H1 (cell line): ENCODE results near the gene ECI2. TPM values are rescaled to one million over a fixed set of nuclear protein-coding genes. Genes with fewer than 3 reads are reported as not detected.

Experiments
- CTCF ChIA-PET: fragments of 300-600 bp; sonication (Branson Sonifier 250); formaldehyde crosslinking; loops from one replicate; lab custom pipeline; 2021; ENCODE audit not compliant: partially characterized antibody; lab: Charles Lee
- POLR2A ChIA-PET: fragments of 300-600 bp; sonication (Branson Sonifier 250); formaldehyde crosslinking; loops from one replicate; lab custom pipeline; 2021; ENCODE audit warnings: inconsistent platforms; ENCODE audit not compliant: partially characterized antibody; lab: Charles Lee
- DNase-seq, 2 experiments: peaks; one replicate each; pipeline versions ENCODE4 v3.0.0 to v3.0.0-alpha.2; 2010 to 2022; ENCODE audit warnings: low spot score in 2 of 2, low read depth in 1 of 2, mixed read lengths in 1 of 2
- FAIRE-seq: peaks from 2 replicates; lab custom pipeline; 2011; peaks lifted over from hg19 to GRCh38; lab: Jason Lieb, UNC
- H2AFZ ChIP-seq: 2 replicates; pipeline ENCODE4 v1.8.1; 2012; ENCODE audit warnings: low read length, inconsistent platforms
- H2AK5ac ChIP-seq: 2 replicates; pipeline ENCODE4 v1.6.1; 2013; ENCODE audit warnings: low read depth, low read length
- H2BK120ac ChIP-seq: replicated peaks from 2 replicates; pipeline ENCODE3; 2013; ENCODE audit warnings: low read depth, low read length, inconsistent platforms
- H2BK12ac ChIP-seq: 2 replicates; pipeline ENCODE4 v1.6.1; 2013; ENCODE audit warnings: low read depth, low read length
- H2BK15ac ChIP-seq: 2 replicates; pipeline ENCODE4 v1.6.1; 2013; ENCODE audit warnings: low read length
- H2BK20ac ChIP-seq: 2 replicates; pipeline ENCODE4 v1.6.1; 2013; ENCODE audit warnings: low read length
- H2BK5ac ChIP-seq: 2 replicates; pipeline ENCODE4 v1.6.1; 2013; ENCODE audit warnings: low read depth, low read length
- H3K14ac ChIP-seq: 2 replicates; pipeline ENCODE4 v1.6.1; 2013; ENCODE audit warnings: inconsistent platforms; ENCODE audit not compliant: insufficient read length
- H3K18ac ChIP-seq: 2 replicates; pipeline ENCODE4 v1.6.1; 2013; ENCODE audit warnings: low read length; ENCODE audit errors: extremely low read depth
- H3K23ac ChIP-seq: 2 replicates; pipeline ENCODE4 v1.6.1; 2013; ENCODE audit warnings: inconsistent platforms; ENCODE audit not compliant: insufficient read length
- H3K23me2 ChIP-seq: 2 replicates; pipeline ENCODE4 v1.6.1; 2013; ENCODE audit warnings: low read depth, low read length
- H3K27ac ChIP-seq: 2 replicates; pipeline ENCODE4 v1.6.1; 2011; ENCODE audit warnings: low read depth, low read length, inconsistent platforms
- H3K27me3 ChIP-seq, 4 experiments: replicated peaks in 1 of 4; 1 replicate in 1 of 4; 2 replicates in 3 of 4; pipeline versions ENCODE4 v1.6.1 to v1.8.1; 2011 to 2013; ENCODE audit warnings: low read length in 3 of 4, mild to moderate bottlenecking in 3 of 4, inconsistent platforms in 2 of 4, mixed read lengths in 2 of 4, moderate library complexity in 1 of 4; ENCODE audit not compliant: control insufficient read depth in 3 of 4, insufficient read depth in 3 of 4; ENCODE audit errors: extremely low read depth in 1 of 4
- H3K36me3 ChIP-seq, 4 experiments: 2 replicates each; pipeline versions ENCODE4 v1.6.1 to v1.8.1; 2011 to 2013; ENCODE audit warnings: mild to moderate bottlenecking in 4 of 4, low read length in 3 of 4, moderate library complexity in 2 of 4, control low read depth in 1 of 4, inconsistent platforms in 1 of 4; ENCODE audit not compliant: insufficient read depth in 4 of 4, control insufficient read depth in 2 of 4
- H3K4ac ChIP-seq: replicated peaks from 2 replicates; pipeline ENCODE3; 2013; ENCODE audit warnings: low read length, low read depth, mixed read lengths, inconsistent platforms; ENCODE audit not compliant: insufficient read length
- H3K4me1 ChIP-seq, 4 experiments: replicated peaks in 1 of 4; 1 replicate in 1 of 4; 2 replicates in 3 of 4; pipeline versions ENCODE4 v1.6.1 to v1.8.1; 2011 to 2013; ENCODE audit warnings: low read length in 3 of 4, inconsistent platforms in 2 of 4, mixed read lengths in 1 of 4; ENCODE audit not compliant: insufficient read depth in 4 of 4, control insufficient read depth in 3 of 4
- H3K4me2 ChIP-seq, 2 experiments: 2 replicates each; pipeline versions ENCODE4 v1.6.1 to v1.8.1; 2011 to 2013; ENCODE audit warnings: low read depth in 2 of 2, low read length in 2 of 2, control low read depth in 1 of 2, inconsistent platforms in 1 of 2, mild to moderate bottlenecking in 1 of 2; ENCODE audit not compliant: insufficient read depth in 1 of 2
- H3K4me3 ChIP-seq, 4 experiments: fragments of 200-600, 300-600 bp in 1 of 4; sonication (generic), shearing (Covaris generic), sonication (Bioruptor Twin) in 1 of 4; 2 replicates each; pipeline versions ENCODE4 v1.5.1 to v1.8.1; 2011 to 2016; ENCODE audit warnings: low read length in 4 of 4, low read depth in 3 of 4, control low read depth in 2 of 4, inconsistent platforms in 2 of 4, mild to moderate bottlenecking in 2 of 4, mixed read lengths in 1 of 4, moderate library complexity in 1 of 4; ENCODE audit not compliant: insufficient read depth in 2 of 4; ENCODE audit errors: extremely low read depth in 1 of 4
- H3K56ac ChIP-seq: replicated peaks from 2 replicates; pipeline ENCODE3; 2013; ENCODE audit warnings: low read depth, mild to moderate bottlenecking, mixed read lengths, low read length, inconsistent platforms; ENCODE audit not compliant: insufficient read length
- H3K79me1 ChIP-seq: 2 replicates; pipeline ENCODE4 v1.6.1; 2013; ENCODE audit warnings: low read depth, low read length, control low read depth
- H3K79me2 ChIP-seq, 2 experiments: 2 replicates each; pipeline versions ENCODE4 v1.6.1 to v1.8.1; 2012 to 2013; ENCODE audit warnings: low read length in 2 of 2, mild to moderate bottlenecking in 2 of 2, inconsistent platforms in 1 of 2; ENCODE audit not compliant: insufficient read depth in 2 of 2, control insufficient read depth in 1 of 2
- H3K9ac ChIP-seq, 4 experiments: replicated peaks in 1 of 4; 1 replicate in 1 of 4; 2 replicates in 3 of 4; pipeline versions ENCODE4 v1.6.1 to v1.8.1; 2011 to 2013; ENCODE audit warnings: low read depth in 3 of 4, low read length in 3 of 4, control low read depth in 2 of 4, mild to moderate bottlenecking in 2 of 4, moderate library complexity in 2 of 4, inconsistent platforms in 1 of 4; ENCODE audit errors: extremely low read depth in 1 of 4
- H3K9me3 ChIP-seq, 2 experiments: 2 replicates each; pipeline versions ENCODE4 v1.6.1 to v1.8.1; 2012 to 2013; ENCODE audit warnings: mild to moderate bottlenecking in 2 of 2, moderate library complexity in 2 of 2, control low read depth in 1 of 2, inconsistent platforms in 1 of 2, low read depth in 1 of 2, low read length in 1 of 2, mixed read lengths in 1 of 2; ENCODE audit not compliant: insufficient read depth in 2 of 2
- H4K20me1 ChIP-seq, 2 experiments: replicated peaks in 1 of 2; 2 replicates each; pipeline versions ENCODE3 to v1.8.1; 2011 to 2013; ENCODE audit warnings: inconsistent platforms in 2 of 2, low read length in 2 of 2, mild to moderate bottlenecking in 1 of 2; ENCODE audit not compliant: insufficient read depth in 2 of 2, control insufficient read depth in 1 of 2
- H4K5ac ChIP-seq: 2 replicates; pipeline ENCODE4 v1.6.1; 2013; ENCODE audit warnings: low read length, low read depth, mixed read lengths, inconsistent platforms; ENCODE audit not compliant: insufficient read length
- H4K8ac ChIP-seq: 2 replicates; pipeline ENCODE4 v1.8.0; 2013; ENCODE audit warnings: mild to moderate bottlenecking, moderate library complexity, low read length, inconsistent platforms; ENCODE audit not compliant: insufficient read depth; ENCODE audit errors: extremely low read depth
- H4K91ac ChIP-seq: replicated peaks from 2 replicates; pipeline ENCODE3; 2013; ENCODE audit warnings: low read length, mixed read lengths, inconsistent platforms; ENCODE audit not compliant: insufficient read length
- BACH1 ChIP-seq: IDR thresholded peaks from 2 replicates; pipeline ENCODE4 v1.6.1; 2012; ENCODE audit warnings: low read length, improper control_type of control experiment
- CBX8 ChIP-seq: fragments of 300-800, 300-1000 bp; sonication (generic); IDR thresholded peaks from 2 replicates; pipeline ENCODE4 v1.7.1; 2016; ENCODE audit warnings: low read depth, low read length, borderline replicate concordance
- CEBPB ChIP-seq: IDR thresholded peaks from 2 replicates; pipeline ENCODE4 v1.6.1; 2012; ENCODE audit warnings: low read depth, low read length
- CREB1 ChIP-seq: IDR thresholded peaks from 2 replicates; pipeline ENCODE4 v1.6.1; 2012; ENCODE audit warnings: inconsistent platforms
- CTCF ChIP-seq, 3 experiments: IDR thresholded peaks; 1 replicate in 2 of 3; 2 replicates in 1 of 3; pipeline versions ENCODE4 v1.5.1 to v1.6.1; 2011; ENCODE audit warnings: low read length in 3 of 3, mild to moderate bottlenecking in 3 of 3, inconsistent platforms in 2 of 3, low read depth in 1 of 3, moderate library complexity in 1 of 3; ENCODE audit not compliant: insufficient read depth in 1 of 3; ENCODE audit errors: control extremely low read depth in 1 of 3
- HDAC2 ChIP-seq, 2 experiments: fragments of 300-600 bp in 1 of 2; sonication (generic) in 1 of 2; IDR thresholded peaks; 2 replicates each; pipeline ENCODE4 v1.6.1; 2011 to 2012; ENCODE audit warnings: low read depth in 2 of 2, low read length in 2 of 2, mild to moderate bottlenecking in 2 of 2, moderate library complexity in 2 of 2, borderline replicate concordance in 1 of 2, inconsistent platforms in 1 of 2
- MAX ChIP-seq: IDR thresholded peaks from 2 replicates; pipeline ENCODE4 v1.6.1; 2012; ENCODE audit warnings: inconsistent platforms
- RAD21 ChIP-seq, 2 experiments: IDR thresholded peaks in 1 of 2; conservative IDR thresholded peaks in 1 of 2; 2 replicates each; pipeline ENCODE4 v1.6.1; 2011; ENCODE audit warnings: low read depth in 2 of 2, low read length in 2 of 2, improper control_type of control experiment in 1 of 2, inconsistent platforms in 1 of 2, mild to moderate bottlenecking in 1 of 2, moderate library complexity in 1 of 2
- SAP30 ChIP-seq: fragments of 300-600 bp; sonication (generic); IDR thresholded peaks from 2 replicates; pipeline ENCODE4 v1.7.1; 2012; ENCODE audit warnings: low read length, moderate library complexity, mild to moderate bottlenecking, inconsistent platforms; ENCODE audit not compliant: insufficient read depth, insufficient replicate concordance
- SP4 ChIP-seq: IDR thresholded peaks from 2 replicates; pipeline ENCODE4 v1.6.1; 2012; ENCODE audit warnings: low read length, inconsistent platforms
- TEAD4 ChIP-seq: IDR thresholded peaks from 2 replicates; pipeline ENCODE4 v1.6.1; 2012; ENCODE audit warnings: low read depth, low read length, inconsistent platforms, mixed read lengths
- WGBS, 2 experiments: shearing (Covaris generic) in 1 of 2; methylation state at CpG; one replicate each; pipeline versions ENCODE4 v1.1.6 to v1.1.7; 2013 to 2015; ENCODE audit warnings: low lambda C conversion rate in 2 of 2, mixed read lengths in 2 of 2, inconsistent platforms in 1 of 2, low coverage in 1 of 2, missing lambda C conversion rate in 1 of 2; ENCODE audit not compliant: insufficient replicate concordance in 2 of 2, insufficient coverage in 1 of 2, insufficient read length in 1 of 2; ENCODE audit errors: extremely low coverage in 1 of 2, missing lambda C conversion rate in 1 of 2; 5-methylcytosine and 5-hydroxymethylcytosine counted together
- polyA plus RNA-seq, 7 experiments: library from polyadenylated mRNA; depleted of rRNA in 3 of 7; stranded (reverse) in 5 of 7; unstranded in 2 of 7; fragments of >200 nt in 5 of 7; fragments of 200-250 nt in 2 of 7; gene quantifications; 1 replicate in 5 of 7; 2 replicates in 1 of 7; 4 replicates in 1 of 7; pipeline versions ENCODE4 v1.2.1 to v1.2.3, GENCODE V29; 2011 to 2013; ENCODE audit warnings: missing spikeins in 2 of 7, mixed read lengths in 2 of 7
- total RNA-seq: library from RNA; stranded (reverse); fragmentation: NEBNext Ultra II Directional; extraction: Animal tissue kit (Norgen Biotek cat#: 25700); gene quantifications from 2 replicates; pipeline ENCODE4 v1.2.1, GENCODE V29; 2021

Gene ECI2
- total and polyA plus RNA-seq, 2 of the 8 experiments (the other 6 are each of a cell fraction or from before 2014, with no cell fraction given), result 40.4 to 70.8 TPM

- Histone ChIP-seq H2AFZ (no peak overlapping the region), H4K91ac (no peak overlapping the region), H2BK12ac (no peak overlapping the region), H3K56ac (no peak overlapping the region), H3K79me2 (0 out of 4 replicates have a peak, but pooled peaks cover 0 to 11% of the 10 kb centered on the region in 2 experiments), H3K9ac (no peak overlapping the region), H3K27ac (no peak overlapping the region), H2AK5ac (no peak overlapping the region), H3K23me2 (peaks cover 2% of the 10 kb centered on the region; the same call in 1 of the 2 replicates), H3K4ac (no peak overlapping the region), H3K4me2 (no peak overlapping the region), H2BK15ac (no peak overlapping the region), H4K5ac (no peak overlapping the region), H2BK120ac (no peak overlapping the region), H3K23ac (no peak overlapping the region), H3K79me1 (no peaks in the 10 kb centered on the region), H3K14ac (no peak overlapping the region), H4K20me1 (no peaks in the 10 kb centered on the region), H3K4me3 (no peak overlapping the region), H4K8ac (no peak overlapping the region), H3K27me3 (no peaks in the 10 kb centered on the region), H3K18ac (no peak overlapping the region), H2BK5ac (no peak overlapping the region), H2BK20ac (no peak overlapping the region), H3K36me3 (no peaks in the 10 kb centered on the region; a peak in 1 of 8 replicates), H3K4me1 (peaks cover 2 to 5% (median 4%) of the 10 kb centered on the region in 4 experiments; a peak in 5 of 7 replicates), H3K9me3 (no peaks in the 10 kb centered on the region)
- no peak for DNase-seq
- WGBS, 2 experiments, result 91% methylated on average over 3 of the region's 3 CpGs; no CpG with 5 or more reads in 1 of the 2 experiments
- POLR2A ChIA-PET, result no interaction called here
- CTCF ChIA-PET, result interaction anchor here (1.0 to 3.2 kb wide), 5 partner anchors 16 to 892 kb away, joined by 3 to 22 read pairs (median 8); no protein-coding TSS in a partner anchor
- no peak for FAIRE-seq
- TF ChIP-seq HDAC2 (IDR thresholded peaks at IDR 0.05; ENCODE audit: borderline replicate concordance in 1 of 2, low read depth in 2 of 2, low read length in 2 of 2) (no peak), TEAD4 (no peak), CBX8 (no peak), RAD21 (IDR thresholded peaks at IDR 0.05 in 1 of 2, conservative IDR thresholded peaks at IDR 0.05 in 1 of 2; ENCODE audit: low read depth in 2 of 2, low read length in 2 of 2) (no peak), CREB1 (no peak), BACH1 (no peak), SP4 (no peak), MAX (no peak), SAP30 (no peak), CTCF (IDR thresholded peaks at IDR 0.05; ENCODE audit: control extremely low read depth in 1 of 3, insufficient read depth in 1 of 3, low read depth in 1 of 3, low read length in 3 of 3) (no peak), CEBPB (no peak)
Observed at GRCh38 chr6:4138186-4138585, 2.8 kb upstream of the ECI2 start.
